Stimulated activated CD8-positive, alpha-beta memory T cell treated with anti-CD3 and anti-CD28 coated beads, Interleukin-12 subunit alpha, Interleukin-12 subunit beta, amount 100 ng/mL, for 4 hours (primary cell): Measurements from ENCODE around the gene GABRQ.
"Not testable (repeated sequence)": the region's sequence is repeated elsewhere in the genome, so short reads cannot be mapped to it uniquely, and the experiment has no call there.

Source experiments
- DNase-seq: peaks from one replicate; pipeline ENCODE4 v3.0.0-alpha.2; 2020; ENCODE audit warnings: low read depth

Gene GABRQ

DNA sequence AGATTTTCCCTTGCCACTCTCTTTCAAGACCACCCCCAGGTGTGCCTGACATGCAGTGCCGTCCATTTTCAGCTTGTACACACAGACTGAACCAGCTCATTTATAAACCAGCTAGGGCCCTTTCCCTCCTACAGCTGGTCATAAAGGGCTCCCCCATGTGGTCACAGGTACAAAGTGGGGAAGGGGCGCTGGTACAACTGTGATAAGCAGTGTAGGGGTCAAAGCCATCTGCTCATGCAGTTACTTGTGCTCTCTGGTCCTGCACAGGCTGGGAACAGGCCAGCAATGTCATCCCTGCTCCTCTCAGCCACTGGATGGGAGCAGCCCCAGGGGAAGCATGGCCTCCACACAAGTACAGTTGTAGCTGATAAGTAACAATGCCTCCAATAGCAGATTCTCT lies 20.6 kb downstream of the GABRQ start:
- DNase-seq, result no peak

DNA sequence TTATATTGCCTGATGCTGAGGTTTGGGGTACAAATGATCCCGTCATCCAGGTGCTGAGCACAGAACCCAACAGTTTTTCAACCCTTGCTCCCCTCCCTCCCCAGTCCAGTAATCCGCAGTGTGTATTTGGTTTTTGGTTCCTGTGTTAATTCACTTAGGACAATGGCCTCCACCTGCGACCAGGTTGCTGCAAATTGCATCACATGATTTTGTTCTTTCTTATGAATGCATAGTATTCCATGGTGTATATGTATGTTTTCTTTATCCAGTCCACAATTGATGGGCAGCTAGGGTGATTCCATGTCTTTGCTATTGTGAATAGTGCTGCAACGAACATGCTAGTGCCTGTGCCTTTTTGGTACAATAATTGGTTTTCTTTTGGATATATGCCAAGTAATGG lies 25.4 kb downstream of the GABRQ start:
- no peak for DNase-seq

DNA sequence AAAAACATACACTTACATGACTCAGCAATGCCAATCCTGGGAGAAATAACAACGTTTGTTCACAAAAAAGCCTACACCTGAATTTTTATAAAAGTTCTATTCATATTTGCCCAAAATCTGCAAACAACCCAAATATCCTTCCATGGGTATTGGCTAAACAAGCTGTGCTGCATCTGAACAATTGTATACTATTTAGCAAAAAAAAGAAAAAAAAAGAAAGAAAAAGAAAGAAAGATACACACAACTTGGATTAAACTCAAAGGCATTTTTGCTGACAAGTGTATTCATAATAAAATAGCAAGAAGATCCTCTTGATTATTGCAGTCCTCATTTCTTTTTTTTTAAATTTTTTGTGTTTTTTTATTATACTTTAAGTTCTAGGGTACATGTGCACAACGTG lies 36.4 kb downstream of the GABRQ start:
- no peak for DNase-seq

DNA sequence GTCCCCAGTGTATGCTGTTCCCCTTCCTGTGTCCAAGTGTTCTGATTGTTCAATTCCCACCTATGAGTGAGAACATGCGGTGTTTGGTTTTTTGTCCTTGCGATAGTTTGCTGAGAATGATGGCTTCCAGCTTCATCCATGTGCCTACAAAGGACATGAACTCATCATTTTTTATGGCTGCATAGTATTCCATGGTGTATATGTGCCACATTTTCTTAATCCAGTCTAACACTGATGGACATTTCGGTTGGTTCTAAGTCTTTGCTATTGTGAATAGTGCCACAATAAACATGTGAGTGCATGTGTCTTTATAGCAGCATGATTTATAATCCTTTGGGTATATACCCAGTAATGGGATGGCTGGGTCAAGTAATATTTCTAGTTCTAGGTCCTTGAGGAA lies 37.0 kb downstream of the GABRQ start:
- not testable (repeated sequence) for DNase-seq

DNA sequence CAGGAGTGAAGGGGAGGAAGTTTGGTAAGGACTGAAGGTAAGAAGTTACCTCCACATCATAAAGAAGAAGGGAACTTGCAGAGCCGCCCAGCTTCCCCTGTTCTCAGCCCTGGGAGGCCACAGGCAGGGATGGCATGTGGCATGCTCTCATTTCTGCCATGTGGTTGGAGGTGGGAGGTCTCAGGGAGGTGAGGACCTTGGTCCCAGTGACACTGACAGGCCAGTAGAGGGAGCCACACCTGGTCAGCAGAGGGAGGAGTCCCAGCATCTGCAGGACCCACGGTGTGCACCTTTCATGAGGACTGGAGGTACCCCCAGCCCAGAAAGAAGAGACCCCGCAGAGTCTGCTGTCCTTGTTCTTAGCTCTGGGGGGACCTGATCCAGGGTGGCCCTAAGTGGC lies 43.3 kb downstream of the GABRQ start:
- not testable (repeated sequence) for DNase-seq

DNA sequence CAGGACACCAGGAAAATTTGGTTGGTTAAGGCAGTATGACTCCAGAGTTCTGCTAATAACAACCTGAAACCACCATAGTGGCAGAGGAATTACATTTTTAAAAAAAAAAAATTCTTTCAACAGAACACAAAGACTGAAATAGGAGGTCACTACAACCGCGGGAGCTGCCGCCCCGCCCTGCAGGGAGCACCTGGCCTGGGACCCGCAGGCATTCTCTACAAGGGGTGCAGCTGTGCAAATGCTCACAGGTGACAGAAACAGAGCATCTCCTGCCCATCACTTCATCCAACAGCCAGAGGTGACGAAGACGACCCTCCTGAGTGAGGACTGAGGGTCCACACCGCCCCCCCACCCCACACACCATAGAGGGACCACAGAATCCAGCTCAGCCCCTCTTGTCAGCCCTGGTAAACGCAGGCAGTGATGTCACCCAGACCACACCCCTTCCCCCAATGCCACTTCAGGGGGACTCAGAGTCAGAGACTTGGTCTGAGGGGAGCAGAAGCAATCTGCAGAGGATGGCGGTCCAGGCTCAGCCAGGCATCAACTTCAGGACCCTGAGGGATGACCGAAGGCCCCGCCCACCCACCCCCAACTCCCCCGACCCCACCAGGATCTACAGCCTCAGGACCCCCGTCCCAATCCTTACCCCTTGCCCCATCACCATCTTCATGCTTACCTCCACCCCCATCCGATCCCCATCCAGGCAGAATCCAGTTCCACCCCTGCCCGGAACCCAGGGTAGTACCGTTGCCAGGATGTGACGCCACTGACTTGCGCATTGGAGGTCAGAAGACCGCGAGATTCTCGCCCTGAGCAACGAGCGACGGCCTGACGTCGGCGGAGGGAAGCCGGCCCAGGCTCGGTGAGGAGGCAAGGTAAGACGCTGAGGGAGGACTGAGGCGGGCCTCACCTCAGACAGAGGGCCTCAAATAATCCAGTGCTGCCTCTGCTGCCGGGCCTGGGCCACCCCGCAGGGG lies 60.5 kb downstream of the GABRQ start, which contains the start of gene MAGEA3:
TSS of gene MAGEA3 (plus strand) at position 843 of the 980 bp plus-strand sequence. CDS start 2,039 bp downstream, outside the sequence.
- DNase-seq, result not testable (repeated sequence)

DNA sequence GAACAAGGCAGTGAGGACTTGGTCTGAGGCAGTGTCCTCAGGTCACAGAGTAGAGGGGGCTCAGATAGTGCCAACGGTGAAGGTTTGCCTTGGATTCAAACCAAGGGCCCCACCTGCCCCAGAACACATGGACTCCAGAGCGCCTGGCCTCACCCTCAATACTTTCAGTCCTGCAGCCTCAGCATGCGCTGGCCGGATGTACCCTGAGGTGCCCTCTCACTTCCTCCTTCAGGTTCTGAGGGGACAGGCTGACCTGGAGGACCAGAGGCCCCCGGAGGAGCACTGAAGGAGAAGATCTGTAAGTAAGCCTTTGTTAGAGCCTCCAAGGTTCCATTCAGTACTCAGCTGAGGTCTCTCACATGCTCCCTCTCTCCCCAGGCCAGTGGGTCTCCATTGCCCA lies 62.7 kb downstream of the GABRQ start:
- not testable (repeated sequence) for DNase-seq

DNA sequence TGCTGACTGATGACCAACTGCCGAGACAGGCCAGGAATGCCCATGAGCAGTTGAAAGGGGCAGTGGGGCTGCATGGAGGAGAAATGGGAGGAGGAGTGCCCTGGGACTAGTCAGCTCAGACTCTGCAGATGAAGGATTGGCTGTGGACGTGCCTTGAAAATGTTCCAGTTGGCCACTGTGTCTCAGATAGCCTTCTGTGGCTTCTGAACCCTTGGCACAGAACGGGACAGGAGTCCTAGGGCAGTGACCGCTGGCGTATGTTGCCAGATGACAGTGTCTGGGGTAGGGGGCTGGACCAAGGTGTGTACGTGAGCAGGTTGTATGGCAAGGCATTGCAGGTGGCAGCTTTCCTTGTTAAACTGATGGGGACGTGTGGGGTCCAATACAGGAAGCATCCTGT lies 68.8 kb downstream of the GABRQ start:
- DNase-seq, result not testable (repeated sequence)
